RKO (cell line): ENCODE results near the gene CYFIP2.
A peak's percentile ranks its signal among the peaks of the same experiment; 100 is the strongest.
"Not testable (repeated sequence)": the region's sequence is repeated elsewhere in the genome, so short reads cannot be mapped to it uniquely, and the experiment has no call there.

Source experiments
- DNase-seq: peaks from one replicate; pipeline ENCODE4 v3.0.0-alpha.2; 2016; ENCODE audit warnings: low spot score

CYFIP2 gene

DNA sequence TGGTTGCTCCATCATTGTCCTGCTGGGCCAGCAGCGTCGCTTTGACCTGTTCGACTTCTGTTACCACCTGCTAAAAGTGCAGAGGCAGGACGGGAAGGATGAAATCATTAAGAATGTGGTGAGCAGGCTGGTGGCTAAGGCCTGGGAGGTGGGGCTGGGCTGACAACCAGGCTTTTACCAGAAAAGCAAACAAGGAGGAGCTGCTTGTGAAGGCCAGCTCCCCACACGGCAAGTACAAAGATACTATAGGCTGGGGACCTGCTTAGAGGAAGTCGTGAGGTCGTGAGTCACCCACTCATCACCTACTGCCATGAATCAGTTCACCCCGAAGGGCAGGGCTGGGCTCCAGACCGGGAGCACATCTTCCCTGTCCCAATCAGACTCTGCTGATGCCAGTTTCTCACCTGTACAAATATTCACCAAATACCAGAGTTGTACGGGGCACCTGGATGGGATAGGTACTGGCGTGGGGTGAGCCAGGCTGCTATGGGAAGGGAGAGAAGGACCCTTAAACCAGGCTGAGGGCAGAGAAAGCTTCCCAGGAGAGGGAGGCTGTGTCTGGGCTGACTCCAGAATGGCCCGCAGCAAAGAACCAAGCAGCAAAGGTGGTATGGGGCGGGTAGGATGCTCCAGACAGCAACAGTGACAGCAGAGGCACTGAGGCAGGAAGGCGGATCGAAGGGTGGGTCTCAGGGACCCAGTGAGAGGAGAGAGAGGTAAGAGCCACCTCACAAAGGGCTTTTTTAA is 124.8 kb downstream of the CYFIP2 start:
- peak; percentile 94 for DNase-seq

GRCh38 chr5:157398305-157398704 is 132.4 kb downstream of the CYFIP2 start:
- DNase-seq: no peak

GRCh38 chr5:157400741-157401495 is 135.0 kb downstream of the CYFIP2 start:
- no peak for DNase-seq

DNA sequence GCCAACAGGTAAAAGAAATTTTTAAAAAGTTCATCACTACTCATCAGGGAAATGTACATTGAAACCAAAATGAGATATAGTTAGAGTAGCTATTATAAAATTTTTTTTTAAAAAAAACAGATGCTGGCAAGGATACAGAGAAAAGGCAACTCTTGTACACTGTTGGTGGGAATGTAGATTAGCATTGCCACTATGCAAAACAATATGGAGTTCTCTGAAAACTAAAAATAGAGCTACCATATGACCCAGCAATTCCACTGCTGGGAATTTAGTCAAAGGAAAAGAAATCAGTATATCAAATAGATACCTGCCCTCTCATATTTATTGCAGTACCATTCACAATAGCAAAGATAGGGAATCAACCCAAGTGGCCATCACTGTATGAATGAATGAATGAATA is 149.9 kb downstream of the CYFIP2 start:
- DNase-seq: no peak

DNA sequence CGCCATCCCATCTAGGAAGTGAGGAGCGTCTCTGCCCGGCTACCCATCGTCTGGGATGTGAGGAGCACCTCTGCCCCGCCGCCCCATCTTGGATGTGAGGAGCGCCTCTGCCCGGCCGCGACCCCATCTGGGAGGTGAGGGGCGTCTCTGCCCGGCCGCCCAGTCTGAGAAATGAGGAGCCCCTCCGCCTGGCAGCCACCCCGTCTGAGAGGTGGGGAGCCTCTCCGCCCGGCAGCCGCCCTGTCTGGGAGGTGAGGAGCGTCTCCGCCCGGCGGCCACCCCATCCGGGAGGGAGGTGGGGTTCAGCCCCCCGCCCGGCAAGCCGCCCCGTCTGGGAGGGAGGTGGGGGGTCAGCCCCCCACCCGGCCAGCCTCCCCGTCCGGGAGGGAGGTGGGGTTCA is 153.6 kb downstream of the CYFIP2 start:
- DNase-seq: not testable (repeated sequence)

DNA sequence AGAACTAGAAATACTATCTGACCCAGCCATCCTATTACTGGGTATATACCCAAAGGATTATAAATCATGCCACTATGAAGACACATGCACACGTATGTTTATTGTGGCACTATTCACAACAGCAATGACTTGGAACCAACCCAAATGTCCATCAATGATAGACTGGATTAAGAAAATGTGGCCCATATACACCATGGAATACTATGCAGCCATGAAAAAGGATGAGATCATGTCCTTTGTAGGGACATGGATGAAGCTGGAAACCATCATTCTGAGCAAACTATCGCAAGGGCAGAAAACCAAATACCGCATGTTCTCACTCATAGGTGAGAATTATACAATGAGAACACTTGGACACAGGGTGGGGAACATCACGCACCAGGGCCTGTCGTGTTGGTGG is 164.0 kb downstream of the CYFIP2 start:
- DNase-seq: not testable (repeated sequence)

DNA sequence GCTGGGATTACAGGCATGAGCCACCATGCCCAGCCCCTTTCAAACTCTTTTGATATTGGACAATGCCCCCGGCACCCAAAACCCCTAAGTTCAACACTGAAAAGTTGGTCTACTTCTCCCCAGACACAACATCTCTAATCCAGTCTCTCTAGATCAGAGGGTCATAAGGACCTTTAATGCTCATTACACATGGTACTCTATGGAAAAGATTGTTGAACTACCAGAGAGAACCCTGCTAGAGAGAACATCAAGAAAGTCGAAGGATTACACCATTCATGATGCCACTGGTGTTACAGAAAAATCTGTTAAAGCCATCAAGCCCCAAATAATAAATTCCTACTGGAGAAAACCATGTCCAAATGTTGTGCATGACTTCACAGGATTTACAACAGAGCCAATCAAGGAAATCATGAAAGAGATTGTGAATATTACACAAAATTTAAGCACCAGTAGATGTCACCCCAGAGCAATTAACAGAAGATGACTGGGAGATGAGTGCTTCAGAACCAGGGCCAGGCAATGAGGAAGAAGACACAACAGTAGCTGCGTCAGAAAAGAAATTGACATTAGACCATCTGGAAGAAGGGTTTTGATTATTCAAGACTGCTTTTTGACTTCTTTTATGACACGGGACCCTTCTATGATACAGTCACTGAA is 165.7 kb downstream of the CYFIP2 start:
- DNase-seq: peak; percentile 79

GRCh38 chr5:157434096-157434495 is 168.2 kb downstream of the CYFIP2 start:
- DNase-seq: no peak

- no peak for DNase-seq
Measured at GRCh38 chr5:157443041-157443549, 177.2 kb downstream of the CYFIP2 start.

- no peak for DNase-seq
Measured at GRCh38 chr5:157444224-157444623, 178.3 kb downstream of the CYFIP2 start.
